ENCODE data around the gene C2CD5. TPM values are rescaled to one million over a fixed set of nuclear protein-coding genes. Genes with fewer than 3 reads are reported as not detected.
"Not testable (repeated sequence)": the region's sequence is repeated elsewhere in the genome, so short reads cannot be mapped to it uniquely, and the experiment has no call there.

Gene C2CD5, protein sequence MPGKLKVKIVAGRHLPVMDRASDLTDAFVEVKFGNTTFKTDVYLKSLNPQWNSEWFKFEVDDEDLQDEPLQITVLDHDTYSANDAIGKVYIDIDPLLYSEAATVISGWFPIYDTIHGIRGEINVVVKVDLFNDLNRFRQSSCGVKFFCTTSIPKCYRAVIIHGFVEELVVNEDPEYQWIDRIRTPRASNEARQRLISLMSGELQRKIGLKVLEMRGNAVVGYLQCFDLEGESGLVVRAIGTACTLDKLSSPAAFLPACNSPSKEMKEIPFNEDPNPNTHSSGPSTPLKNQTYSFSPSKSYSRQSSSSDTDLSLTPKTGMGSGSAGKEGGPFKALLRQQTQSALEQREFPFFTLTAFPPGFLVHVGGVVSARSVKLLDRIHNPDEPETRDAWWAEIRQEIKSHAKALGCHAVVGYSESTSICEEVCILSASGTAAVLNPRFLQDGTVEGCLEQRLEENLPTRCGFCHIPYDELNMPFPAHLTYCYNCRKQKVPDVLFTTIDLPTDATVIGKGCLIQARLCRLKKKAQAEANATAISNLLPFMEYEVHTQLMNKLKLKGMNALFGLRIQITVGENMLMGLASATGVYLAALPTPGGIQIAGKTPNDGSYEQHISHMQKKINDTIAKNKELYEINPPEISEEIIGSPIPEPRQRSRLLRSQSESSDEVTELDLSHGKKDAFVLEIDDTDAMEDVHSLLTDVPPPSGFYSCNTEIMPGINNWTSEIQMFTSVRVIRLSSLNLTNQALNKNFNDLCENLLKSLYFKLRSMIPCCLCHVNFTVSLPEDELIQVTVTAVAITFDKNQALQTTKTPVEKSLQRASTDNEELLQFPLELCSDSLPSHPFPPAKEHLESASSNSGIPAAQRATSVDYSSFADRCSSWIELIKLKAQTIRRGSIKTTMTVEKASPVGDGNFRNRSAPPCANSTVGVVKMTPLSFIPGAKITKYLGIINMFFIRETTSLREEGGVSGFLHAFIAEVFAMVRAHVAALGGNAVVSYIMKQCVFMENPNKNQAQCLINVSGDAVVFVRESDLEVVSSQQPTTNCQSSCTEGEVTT
- 41.5 TPM for total RNA-seq

DNA sequence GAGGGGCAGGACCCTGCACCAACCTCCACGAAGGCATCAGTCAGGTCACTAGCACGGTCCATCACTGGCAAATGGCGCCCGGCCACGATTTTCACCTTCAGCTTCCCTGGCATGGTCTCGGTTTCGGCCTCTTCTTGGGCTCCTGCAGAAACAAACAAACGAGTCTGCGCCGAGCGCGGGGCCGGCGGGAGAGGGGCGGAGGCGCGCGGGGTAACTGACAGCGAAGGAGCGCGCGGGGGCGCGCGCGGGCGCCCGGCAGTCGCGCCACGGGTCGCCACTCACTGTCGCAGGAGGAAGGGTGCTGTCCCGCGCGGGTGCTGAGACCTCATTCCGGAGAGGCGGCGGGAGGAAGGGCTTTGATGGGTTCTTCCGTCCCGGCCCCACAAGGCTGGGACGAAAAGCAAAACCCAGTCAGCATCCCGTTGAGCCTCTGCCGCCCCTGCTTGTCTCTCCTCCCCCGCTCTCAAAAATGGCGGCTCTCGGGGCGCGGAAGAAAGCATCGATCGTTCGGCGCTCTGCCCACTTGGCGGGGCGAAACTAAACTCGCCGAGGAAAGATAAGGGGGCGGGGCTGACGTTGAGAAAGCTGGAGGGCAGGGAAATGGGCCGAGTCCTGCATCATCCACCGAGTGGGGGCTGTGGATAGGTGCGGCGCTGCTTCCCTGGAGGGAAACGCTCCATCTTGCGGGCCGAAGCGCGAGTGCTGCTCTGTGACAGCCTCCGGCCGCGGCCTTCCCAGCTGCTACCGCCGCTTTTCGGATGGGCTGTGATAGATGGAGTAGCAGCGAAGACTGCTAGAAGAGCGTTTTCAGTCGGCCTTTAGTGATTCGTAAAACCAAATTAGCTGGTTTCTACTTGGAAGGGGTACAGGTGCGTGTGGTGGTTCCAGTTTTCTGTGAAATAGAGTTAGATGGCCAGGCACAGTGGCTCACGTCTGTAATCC is at the start of gene C2CD5:
Gene C2CD5, minus strand, starts transcription at position 505 of the 942 bp plus-strand sequence. Its CDS starts 392 bp downstream, at position 113.
- peak; percentile 96 for DNase-seq

DNA sequence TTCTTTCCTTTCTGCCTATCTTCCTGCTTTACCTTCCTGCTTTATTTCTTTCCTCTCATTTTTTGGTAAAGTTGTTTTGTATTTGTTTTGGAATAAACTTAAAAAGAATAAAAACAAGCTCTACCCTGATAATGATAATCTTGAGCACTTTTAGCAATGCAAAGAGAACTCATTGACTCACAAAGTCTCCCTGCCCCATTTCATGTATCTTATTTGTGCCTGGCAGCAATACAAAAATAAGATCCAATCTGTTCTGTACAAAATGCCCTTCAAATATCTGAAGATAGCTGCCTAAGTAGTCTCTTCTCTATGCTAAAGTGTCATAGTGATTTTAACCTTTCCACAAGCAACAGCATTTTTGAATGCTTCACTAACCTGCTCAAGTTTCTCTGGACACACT is 49.5 kb upstream of the C2CD5 start:
- no peak for DNase-seq

DNA sequence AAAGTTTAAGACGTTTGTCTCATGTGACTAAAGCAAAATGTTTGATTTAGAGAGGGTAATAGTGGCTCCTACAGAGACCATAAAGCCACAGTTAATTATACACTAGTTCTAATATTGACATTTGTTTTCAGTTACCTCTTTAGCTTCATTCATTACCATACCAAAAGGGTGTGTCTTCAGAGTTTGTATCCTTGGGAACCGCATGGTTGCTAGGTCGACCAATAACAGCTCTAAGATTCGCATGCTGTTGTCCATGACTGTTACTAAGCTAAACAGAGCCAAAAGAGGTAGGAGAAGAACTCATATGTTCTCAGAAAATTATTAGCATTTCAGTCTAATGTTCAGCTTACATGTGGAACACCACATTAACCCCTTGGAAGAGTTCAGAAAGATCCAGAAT is 44.5 kb upstream of the C2CD5 start:
- DNase-seq = no peak

DNA sequence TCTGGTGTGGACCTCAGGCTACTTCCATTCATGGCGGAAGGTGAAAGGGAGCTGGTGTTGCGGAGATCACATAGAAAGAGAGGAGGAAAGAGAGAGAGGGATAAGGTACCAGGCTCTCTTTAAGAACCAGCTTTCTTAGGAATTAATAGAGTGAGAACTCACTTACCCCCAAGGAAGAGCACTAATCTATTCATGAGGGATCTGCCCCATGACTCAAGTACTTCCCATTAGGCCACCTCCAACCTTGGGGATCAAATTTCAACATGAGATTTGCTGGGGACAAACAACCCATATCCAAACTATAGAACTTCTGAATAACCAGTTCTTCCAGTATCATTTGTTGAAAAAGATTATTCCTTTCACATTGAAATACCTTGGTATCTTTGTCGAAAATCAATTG is 34.0 kb upstream of the C2CD5 start:
- DNase-seq = no peak

DNA sequence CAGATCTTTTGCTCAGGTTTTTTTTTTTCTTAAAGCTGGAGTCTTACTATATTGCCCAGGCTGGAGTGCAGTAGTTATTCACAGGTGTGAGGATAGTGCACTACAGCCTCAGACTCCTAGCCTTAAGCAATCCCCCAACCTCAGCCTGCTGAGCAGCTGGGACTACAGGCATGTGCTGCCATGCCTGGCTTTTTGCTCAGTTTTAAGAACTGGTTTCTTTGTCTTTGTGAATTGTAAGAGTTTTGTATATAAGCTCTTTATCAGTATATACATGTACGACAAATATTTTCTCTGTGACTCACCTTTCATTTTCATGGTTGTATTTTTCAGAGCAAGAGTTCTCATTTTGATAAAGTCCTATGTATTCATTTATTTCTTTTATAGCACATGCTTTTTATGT is 33.3 kb upstream of the C2CD5 start:
- DNase-seq = no peak

DNA sequence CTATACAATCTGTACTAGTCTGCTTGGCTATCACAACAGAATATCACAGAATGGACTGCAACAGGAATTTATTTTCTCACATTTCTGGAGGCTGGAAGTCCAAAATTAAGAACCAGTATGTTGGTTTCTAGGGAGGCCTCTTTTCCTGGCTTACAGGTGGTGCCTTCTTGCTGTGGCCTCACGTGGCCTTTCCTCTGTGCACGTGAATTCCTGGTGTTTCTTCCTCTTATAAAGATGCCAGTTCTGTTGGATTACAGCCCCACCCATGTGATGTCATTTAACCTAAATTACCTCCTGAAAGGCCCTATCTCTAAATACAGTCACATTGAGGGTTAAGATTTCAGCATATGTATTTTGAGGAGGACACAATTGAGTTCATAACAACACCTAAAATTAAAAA is 32.1 kb upstream of the C2CD5 start:
- no peak for DNase-seq

DNA sequence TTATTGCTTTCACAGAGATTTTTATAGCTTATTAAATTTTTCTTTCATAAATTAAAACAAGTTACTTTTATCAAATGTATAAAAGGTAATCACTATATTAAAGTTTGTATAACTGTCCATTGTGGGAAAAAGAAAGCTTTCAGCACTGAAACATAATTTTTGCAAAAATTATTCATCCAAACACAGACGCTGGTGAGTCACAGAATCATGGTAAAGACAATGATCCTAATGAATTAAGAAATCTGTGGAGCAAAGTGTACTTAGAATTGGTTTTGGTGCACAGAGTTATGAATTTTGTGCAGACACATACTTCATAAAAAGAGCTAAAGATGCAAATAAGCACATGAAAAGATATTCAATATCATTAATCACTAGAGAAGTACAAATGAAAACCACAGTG is 31.7 kb upstream of the C2CD5 start:
- DNase-seq = no peak

DNA sequence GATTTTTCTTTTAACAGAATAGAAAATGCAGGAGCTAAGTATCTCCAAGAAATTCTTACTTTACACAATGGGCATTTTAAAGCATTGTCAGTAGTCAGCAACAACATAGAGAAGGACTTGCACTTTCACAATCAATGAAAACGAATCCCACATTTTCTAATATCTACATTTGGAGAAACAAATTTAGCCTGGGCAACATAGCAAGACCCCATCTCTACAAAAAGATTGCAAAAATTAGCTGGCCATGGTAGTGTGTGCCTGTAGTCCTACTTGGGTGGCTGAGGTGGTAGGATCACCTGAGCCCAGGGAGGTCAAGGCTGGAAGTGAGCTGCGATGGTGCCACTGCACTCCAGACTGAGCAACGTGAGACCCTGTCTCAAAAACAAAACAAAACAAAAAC is 30.6 kb upstream of the C2CD5 start:
- DNase-seq = no peak

DNA sequence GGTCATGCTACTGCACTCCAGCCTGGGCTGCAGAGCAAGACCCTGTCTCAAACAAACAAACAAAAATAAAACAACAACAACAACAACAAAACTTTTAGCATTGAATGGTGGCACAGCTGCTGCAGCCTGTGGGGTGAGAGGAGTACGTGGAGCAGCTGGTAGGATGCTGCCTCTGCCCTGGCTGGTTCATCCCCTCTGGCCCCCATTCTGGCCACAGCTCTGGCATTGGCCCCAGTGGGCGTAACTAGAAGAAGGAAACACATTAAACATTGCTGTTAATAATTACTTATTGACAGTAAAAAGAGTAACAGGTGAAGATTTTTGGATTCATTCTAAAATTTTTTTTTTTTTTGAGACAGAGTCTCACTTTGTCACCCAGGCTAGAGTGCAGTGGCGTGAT is 28.8 kb upstream of the C2CD5 start:
- DNase-seq = no peak

DNA sequence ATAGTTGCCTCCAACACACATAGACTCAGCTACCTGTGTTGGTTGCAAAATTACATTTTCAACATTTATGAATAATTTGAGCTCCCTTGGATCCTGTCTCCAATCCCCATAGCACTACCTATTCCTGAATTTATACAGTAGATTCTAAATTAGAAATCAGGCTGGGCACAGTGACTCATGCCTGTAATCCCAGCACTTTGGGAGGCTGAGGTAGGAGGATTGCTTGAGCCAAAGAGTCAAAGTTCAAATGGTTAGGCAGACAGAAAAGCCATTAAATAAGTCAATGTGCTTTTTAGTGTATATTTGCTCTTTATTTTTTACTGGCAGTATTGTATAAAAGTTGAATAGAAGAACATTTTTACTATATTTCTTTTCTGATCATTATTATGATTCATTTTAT is 24.9 kb upstream of the C2CD5 start:
- DNase-seq = no peak

DNA sequence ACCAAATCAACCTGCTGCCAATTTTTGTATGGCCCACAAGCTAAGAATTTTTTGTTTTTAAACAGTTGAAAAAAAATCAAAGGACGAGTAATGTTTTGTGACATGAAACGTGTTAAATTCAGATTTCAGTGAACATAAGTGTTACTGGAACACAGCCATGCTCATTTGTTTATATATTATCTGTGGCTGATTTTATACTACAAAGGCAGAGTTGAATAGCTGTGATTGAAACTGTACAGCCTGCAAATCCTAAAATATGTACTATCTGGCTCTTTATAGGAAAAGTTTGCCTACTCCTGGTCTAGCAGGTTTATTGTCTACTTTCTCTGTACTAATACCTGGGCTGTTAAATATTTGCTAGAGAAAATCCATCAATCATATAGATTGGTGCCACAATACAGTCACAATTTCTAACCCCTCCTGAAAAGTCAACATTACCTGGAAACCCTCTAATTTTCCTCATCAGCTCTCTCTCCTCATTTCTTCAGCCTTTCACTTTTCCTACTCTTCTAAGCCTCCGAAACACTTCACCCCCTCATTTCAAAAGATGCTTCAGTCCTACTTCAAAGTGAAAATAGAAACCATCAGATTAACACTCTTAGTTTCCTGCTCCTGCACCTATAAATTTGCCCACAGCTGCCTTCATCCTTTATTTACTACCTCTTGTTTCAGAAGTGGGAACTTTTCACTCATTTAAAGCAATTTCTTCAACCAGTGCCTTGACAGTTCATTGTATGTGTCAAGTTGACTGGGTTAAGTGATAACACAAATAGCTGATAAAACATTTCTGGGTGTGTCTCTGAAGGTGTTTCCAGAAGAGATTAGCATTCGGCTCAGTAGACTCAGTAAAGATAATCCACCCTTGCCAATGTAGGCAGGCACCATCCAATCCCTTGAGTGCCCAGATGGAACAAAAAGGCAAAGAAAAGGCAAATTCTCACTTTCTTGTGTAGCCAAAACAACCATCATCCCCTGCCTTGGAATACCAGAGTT is 18.0 kb upstream of the C2CD5 start:
- no peak for DNase-seq

DNA sequence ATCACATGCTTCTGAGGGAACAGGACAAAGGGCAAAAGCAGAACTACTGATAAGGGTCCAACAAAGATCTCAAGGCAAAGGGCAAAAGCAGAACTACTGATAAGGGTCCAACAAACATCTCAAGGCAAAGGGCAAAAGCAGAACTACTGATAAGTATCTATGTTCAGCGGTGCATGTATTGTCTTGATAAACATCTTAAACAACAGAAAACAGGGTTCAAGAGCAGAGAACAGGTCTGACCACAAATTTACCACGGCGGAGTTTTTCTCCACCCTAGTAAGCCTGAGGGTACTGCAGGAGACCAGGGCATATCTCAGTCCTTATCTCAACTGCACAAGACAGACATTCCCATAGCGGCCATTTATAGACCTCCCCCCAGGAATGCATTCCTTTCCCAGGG is 10.4 kb upstream of the C2CD5 start:
- DNase-seq = not testable (repeated sequence)

DNA sequence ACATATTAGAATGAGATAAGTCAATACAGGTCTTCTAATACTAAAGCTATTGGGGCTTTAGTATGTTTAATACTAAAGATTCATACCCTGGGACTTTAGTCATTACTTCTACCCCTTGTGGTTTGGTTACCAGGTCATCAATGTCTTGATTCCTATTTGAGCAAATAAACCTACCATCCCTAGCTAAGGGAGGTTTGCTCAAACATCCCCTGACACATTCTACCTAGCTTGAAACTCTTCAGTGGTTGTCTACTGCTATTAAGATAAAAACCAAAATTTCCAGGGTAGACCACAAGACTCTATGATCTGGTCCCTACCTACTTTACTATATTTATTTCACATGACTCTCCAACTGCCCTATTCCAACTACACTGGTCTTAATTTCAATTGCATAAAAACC is 7.3 kb upstream of the C2CD5 start:
- DNase-seq = no peak

DNA sequence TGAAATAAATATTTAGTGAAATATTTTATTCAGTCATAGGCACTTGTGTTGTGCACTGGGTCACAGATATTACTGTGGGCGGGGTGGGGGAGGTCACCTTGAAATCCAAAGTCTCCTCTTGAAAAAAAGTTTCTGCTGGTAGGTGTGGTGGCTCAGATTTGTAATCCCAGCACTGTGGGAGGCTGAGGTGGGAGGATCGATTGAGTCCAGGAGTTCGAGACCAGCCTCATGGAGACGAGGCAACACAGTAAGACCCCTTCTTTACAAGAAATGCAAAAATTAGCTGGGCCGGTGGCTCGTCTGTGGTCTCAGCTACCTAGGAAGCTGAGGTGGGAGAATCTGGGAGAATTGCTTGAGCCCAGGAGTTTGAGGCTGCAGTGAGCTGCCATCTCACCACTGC is 913 bp upstream of the C2CD5 start:
- DNase-seq = no peak

DNA sequence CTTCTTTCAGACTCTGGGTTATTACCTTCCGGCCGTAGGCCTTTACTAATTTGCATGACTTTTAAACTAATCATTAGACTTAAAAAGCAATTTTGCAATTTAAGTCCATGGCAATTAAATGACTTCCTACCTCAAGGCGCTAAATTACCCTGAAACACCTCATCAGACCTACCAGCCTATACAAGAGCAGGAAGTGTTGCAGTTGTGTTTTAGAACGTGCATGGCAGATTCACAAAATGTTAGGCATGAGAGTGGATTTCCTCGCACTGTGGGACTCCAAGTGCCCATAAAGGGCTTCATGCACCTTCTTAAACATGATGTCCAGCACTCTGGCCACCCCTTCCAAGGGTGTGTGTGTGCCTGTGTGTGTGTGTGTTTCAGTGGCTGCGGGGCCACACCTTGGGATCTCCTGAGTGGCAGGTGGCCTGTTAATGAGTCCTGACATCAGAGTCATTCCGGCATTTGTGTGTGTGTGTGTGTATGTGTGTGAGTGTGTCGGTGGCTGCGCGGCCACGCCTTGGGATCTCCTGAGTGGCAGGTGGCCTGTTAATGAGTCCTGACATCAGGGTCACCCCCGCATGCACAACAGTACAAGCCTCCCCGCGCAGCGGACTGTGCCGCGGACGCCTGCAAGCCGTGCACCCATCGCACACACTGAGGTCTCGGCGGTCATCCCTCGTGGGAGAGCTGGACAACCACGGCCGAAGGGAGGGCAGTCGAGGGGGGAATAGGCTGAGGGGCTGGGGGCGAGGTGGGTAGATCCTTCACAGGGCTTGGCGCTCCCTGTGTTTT is 900 bp downstream of the C2CD5 start:
- DNase-seq = no peak

DNA sequence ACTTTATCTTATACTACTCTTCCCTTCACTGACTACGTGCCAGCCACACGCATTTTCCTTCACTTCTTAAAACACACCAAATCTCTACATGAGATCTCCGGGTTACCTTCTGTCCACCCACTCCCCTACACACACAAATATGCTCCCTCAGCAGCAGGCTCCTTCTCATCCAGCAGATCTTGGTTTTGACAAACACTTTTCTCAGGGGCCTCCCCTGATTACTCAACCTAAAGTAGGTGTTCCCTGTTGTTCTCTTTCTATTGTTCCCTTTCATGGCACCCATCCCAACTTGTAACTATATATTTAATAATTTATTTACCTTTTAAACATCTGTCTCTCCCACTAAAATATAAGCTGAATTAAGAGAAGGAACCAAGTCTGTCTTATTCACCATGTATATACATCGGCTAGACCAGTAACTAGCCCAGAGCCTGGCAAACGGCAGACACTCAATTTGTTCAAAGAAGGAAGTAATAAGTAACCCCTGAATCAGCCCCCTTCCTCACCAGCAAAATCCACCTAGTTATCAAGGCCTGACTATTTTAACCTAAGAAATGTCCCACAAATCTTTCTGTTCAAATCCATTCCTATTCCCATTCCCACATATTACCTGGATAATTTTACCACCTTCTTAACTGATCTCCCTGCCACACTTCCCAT is 2.7 kb downstream of the C2CD5 start:
- DNase-seq = no peak

DNA sequence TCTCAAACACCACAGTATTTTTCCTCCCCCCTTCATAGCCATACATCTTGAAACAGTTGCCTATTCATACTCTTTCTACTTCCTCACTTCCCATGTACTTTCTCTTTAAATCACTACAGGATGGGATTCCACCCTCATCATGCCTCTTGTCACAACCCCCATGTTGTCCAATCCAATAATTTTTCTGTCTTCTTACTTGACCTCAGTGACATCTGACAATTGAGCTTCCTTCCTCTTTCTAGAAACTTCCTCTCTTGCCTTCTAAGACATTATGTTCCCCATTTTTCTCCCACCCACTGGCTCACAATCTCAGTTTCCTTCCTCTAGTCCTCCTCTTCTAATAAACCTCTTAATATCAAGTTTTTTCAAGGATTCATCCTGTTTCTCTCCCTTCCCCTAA is 5.3 kb downstream of the C2CD5 start:
- no peak for DNase-seq

DNA sequence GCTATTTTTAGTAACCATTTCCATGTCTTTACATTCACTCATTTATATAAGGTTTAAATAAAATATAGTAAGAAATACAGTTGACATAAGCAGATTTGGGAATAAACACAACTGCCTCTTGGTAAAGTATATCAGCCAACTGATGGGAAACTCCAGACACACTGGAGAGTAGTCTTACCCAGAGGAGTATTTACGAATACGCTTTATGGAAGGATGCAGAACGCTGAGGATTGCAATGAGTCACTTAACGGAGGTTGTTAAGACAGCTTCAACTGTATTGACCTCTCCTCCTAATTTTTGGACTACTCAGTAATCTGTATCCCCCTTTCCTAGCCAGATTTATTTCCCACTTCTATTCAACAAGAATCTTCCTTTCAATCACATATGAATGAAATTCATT is 6.0 kb downstream of the C2CD5 start:
- no peak for DNase-seq

DNA sequence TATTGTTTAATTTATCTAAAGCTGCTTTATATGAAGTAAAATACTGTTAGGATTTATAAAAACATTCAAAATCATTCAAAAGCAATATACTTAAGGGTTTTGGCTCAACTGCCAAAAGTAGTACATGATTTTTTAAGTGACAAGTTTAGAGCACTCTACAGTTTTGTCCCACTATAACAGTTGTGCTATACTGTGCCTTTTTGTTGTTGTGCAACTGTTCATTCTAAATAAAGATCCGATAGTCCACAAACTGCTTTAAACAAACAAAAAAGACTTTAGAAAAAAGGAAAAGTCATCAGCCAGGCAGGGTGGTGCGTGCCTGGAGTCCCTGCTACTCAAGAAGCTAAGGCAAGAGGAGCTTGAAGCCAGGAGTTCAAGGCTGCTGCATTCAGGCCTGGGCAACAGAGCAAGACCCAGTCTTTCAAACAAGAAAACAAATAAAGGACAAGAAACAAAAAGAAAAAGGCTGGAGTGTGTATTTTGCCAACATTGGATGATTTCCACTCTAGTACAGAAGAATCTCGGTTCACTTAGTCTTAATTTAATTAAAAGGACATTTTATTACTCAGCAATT is 7.3 kb downstream of the C2CD5 start:
- no peak for DNase-seq

Measured in skin of body (tissue), 2 donors.